ENCODE measurements around the gene GAS2L2. TPM values are rescaled to one million over a fixed set of nuclear protein-coding genes. Genes with fewer than 3 reads are reported as not detected.
"Not testable (repeated sequence)": the region's sequence is repeated elsewhere in the genome, so short reads cannot be mapped to it uniquely, and the experiment has no call there.

Gene GAS2L2
- total RNA-seq, 1 donor from 2014 or later = not detected

- no peak for DNase-seq
Observed at GRCh38 chr17:35726953-35727460, 26.0 kb downstream of the GAS2L2 start.

GRCh38 chr17:35726127-35726952 is 26.7 kb downstream of the GAS2L2 start:
- peak; percentile 3 for DNase-seq

- DNase-seq = no peak
Observed at GRCh38 chr17:35725802-35726126, 27.3 kb downstream of the GAS2L2 start.

- DNase-seq = no peak
Observed at GRCh38 chr17:35725058-35725457, 28.0 kb downstream of the GAS2L2 start.

- no peak for DNase-seq
Observed at GRCh38 chr17:35723735-35724134, 29.3 kb downstream of the GAS2L2 start.

DNA sequence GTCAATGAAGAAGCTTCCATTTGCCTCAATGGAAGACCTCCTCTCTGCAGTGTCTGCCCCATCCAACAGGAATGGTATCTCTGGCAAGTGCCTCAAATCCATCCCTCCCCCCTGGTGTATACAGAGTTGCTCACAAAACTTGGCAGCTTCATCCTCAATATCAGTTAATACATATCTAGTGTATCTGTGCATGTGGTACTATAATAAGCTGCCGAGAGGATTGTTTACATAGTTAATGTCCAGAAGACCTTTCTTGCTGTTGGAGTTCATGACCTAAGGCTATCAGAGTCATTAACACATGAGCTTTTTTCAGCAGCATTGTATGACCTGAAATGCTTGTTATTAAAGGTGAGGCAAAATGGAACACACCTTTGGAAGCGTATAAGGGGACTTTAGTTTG is 35.6 kb downstream of the GAS2L2 start:
- no peak for DNase-seq

- no peak for DNase-seq
Observed at GRCh38 chr17:35716897-35717465, 36.1 kb downstream of the GAS2L2 start.

DNA sequence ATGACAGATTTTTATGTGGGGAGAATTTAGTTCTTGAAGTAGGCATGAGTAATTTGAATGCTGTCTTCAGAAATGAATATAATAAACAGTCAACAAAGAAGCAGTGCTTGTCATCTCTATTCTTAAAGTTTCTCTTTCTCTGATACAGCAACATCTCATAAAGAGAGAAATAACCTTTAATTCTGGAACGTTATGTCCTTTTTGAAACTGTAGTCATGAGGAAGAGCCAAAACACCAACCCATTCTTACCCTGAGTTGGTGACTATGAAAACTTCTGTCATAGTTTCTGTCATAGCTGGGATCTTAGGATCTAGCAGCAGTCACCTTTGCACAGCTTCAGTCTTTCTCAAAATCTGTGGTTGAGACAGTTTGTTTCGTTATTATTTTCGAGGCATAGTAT is 36.9 kb downstream of the GAS2L2 start:
- DNase-seq = no peak

DNA sequence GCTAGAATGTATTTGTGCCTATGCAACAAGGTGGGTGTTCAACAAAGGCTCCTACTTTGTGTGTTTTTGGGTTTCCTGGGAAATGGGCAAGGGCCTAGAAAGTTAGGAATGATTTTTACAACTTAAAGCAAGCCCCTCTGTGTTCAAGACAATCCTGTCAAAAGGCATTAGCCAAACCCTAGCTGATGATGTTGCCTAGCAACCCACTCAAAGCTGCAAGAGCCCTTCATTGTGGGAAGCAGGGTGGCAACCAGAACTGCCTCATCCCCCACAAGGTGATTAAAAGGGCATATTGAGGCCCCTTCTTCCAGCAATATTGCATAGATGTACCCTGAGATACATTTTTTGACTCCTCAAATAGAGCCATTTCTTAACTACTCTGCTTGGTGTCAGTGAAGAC is 37.6 kb downstream of the GAS2L2 start:
- DNase-seq = no peak

DNA sequence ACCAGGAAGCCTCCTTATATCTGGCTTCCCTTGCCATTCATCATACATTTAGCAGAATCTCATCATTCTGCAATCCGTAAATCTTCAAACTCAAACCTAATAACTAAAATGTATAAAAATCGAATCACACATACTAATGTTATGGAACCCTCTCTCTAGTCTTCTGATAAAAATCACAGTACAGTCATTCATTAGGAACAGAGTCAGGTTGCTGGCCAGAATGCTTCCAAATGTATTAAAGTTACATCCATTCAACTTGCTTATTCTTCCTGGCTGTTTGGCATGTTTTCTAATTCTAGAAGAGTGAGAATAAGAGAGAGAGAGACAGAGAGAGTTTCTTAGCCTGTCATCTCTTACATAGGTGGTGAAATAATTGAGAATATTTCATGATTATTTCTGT is 38.1 kb downstream of the GAS2L2 start:
- no peak for DNase-seq

GRCh38 chr17:35713069-35713728 is 39.8 kb downstream of the GAS2L2 start:
- peak; percentile 45 for DNase-seq

GRCh38 chr17:35710950-35711349 is 42.1 kb downstream of the GAS2L2 start:
- no peak for DNase-seq

- no peak for DNase-seq
Observed at GRCh38 chr17:35709874-35710273, 43.2 kb downstream of the GAS2L2 start.

GRCh38 chr17:35708951-35709350 is 44.1 kb downstream of the GAS2L2 start:
- no peak for DNase-seq

- no peak for DNase-seq
Observed at GRCh38 chr17:35708149-35708548, 44.9 kb downstream of the GAS2L2 start.

GRCh38 chr17:35705705-35706104 is 47.3 kb downstream of the GAS2L2 start:
- no peak for DNase-seq

GRCh38 chr17:35705230-35705629 is 47.8 kb downstream of the GAS2L2 start:
- DNase-seq = no peak

GRCh38 chr17:35703308-35703707 is 49.7 kb downstream of the GAS2L2 start:
- DNase-seq = not testable (repeated sequence)

DNA sequence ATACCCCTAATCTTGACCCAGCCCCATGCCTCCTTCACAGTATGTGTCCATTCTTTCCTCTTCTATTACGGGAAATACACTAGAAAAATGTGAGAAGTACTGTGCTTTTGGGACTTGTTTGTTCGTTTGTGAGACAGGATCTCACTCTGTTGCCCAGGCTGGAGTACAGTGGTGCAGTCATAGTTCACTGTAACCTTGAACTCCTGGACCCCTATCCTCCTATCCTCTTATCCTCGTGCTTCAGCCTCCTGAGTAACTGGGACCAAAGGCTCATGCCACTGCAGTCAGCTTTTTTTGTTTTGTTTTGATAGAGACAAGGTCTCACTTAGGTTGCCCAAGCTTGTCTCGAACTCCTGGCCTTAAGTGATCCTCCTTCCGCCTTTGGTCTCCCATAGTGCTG is 51.5 kb downstream of the GAS2L2 start:
- no peak for DNase-seq

GRCh38 chr17:35700150-35700549 is 52.9 kb downstream of the GAS2L2 start:
- no peak for DNase-seq

DNA sequence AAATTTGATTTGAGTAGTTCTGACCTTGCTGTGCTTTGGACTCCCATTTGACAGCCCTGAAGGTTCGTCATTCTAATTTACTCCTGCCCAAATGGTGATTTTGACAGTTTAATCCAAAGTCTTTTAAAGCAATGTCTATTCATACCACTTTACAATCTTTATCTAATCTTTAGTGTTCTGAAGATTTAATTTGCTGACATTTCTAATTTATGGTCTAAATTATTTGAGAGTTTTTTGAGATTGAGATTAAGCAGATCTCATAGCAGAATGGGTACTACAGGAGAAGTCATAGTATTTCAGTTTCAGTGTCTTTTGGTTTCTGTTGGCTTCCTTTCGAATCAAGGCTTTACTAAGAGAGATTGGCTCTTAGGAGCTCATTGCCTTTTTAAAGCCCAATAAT is 54.2 kb downstream of the GAS2L2 start:
- no peak for DNase-seq

- DNase-seq = no peak
Observed at GRCh38 chr17:35695613-35696012, 57.4 kb downstream of the GAS2L2 start.

DNA sequence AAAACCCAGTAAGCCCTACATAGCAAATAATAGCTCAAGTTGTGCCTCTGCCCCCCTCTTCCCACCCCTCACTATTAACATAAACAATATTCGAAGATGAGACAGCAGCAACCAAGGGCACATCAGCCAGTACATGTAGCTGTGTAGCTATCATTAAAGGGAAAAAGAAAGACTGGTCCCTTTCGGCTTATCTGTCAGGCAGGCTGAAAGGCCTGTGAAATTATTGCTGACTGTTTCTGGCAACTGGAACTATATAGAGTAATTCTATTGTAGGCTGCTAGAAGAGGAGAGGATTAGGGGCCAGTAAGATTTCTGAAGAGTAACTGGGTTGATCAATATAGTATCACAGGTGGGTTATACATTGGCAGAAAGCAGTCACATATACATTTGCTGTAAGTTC is 58.1 kb downstream of the GAS2L2 start:
- DNase-seq = no peak

All from skin of body (tissue), 2 donors.